CD14-positive monocyte (primary cell): ENCODE data around the gene TECTB. TPM values are rescaled to one million over a fixed set of nuclear protein-coding genes. Genes with fewer than 3 reads are reported as not detected.
A peak's percentile ranks its signal among the peaks of the same experiment; 100 is the strongest.

Source experiments
- DNase-seq, 3 donors: peaks; one replicate each; pipeline ENCODE4 v3.0.0-alpha.2; 2011 to 2022
- H2AFZ ChIP-seq: 2 replicates; pipeline ENCODE4 v1.6.0; 2012; ENCODE audit warnings: mild to moderate bottlenecking, low read depth, low read length, inconsistent platforms; ENCODE audit not compliant: insufficient read depth, poor library complexity, severe bottlenecking
- H3K27ac ChIP-seq, 2 donors: 1 replicate in 1 of 2; 2 replicates in 1 of 2; pipeline ENCODE4 v1.5.1; 2012 to 2013; ENCODE audit warnings: low read length in 2 of 2, control low read depth in 1 of 2, inconsistent platforms in 1 of 2, low read depth in 1 of 2, mild to moderate bottlenecking in 1 of 2
- H3K27me3 ChIP-seq, 2 donors: one replicate each; pipeline versions ENCODE4 v1.6.0 to v1.6.1; 2011 to 2013; ENCODE audit warnings: low read length in 2 of 2; ENCODE audit not compliant: control insufficient read depth in 2 of 2, insufficient read depth in 2 of 2
- H3K36me3 ChIP-seq, 2 donors: replicated peaks in 1 of 2; 1 replicate in 1 of 2; 2 replicates in 1 of 2; pipeline versions ENCODE4 v1.5.1 to v1.6.1; 2012 to 2013; ENCODE audit warnings: low read length in 2 of 2, control low read depth in 1 of 2, inconsistent platforms in 1 of 2, mild to moderate bottlenecking in 1 of 2; ENCODE audit not compliant: insufficient read depth in 2 of 2, control insufficient read depth in 1 of 2
- H3K4me1 ChIP-seq, 2 donors: 1 replicate in 1 of 2; 2 replicates in 1 of 2; pipeline versions ENCODE4 v1.5.1 to v1.6.1; 2012 to 2013; ENCODE audit warnings: low read length in 2 of 2, control low read depth in 1 of 2, inconsistent platforms in 1 of 2, mild to moderate bottlenecking in 1 of 2, moderate library complexity in 1 of 2; ENCODE audit not compliant: insufficient read depth in 2 of 2, control insufficient read depth in 1 of 2
- H3K4me2 ChIP-seq: replicated peaks from 2 replicates; pipeline ENCODE3; 2012; ENCODE audit warnings: low read length, moderate library complexity, mild to moderate bottlenecking; ENCODE audit not compliant: poor library complexity, severe bottlenecking; ENCODE audit errors: extremely low read depth
- H3K4me3 ChIP-seq, 3 experiments: fragments of 200-600 bp in 1 of 3; sonication (generic) in 1 of 3; replicated peaks in 1 of 3; 1 replicate in 2 of 3; 2 replicates in 1 of 3; pipeline ENCODE4 v1.5.1; 2011 to 2013; ENCODE audit warnings: low read length in 3 of 3, mild to moderate bottlenecking in 3 of 3, control low read depth in 2 of 3, low read depth in 2 of 3, inconsistent platforms in 1 of 3, moderate library complexity in 1 of 3
- H3K79me2 ChIP-seq: 2 replicates; pipeline ENCODE4 v1.6.0; 2012; ENCODE audit warnings: mild to moderate bottlenecking, control low read depth, inconsistent platforms, low read length, moderate library complexity; ENCODE audit not compliant: insufficient read depth
- H3K9ac ChIP-seq: 2 replicates; pipeline ENCODE4 v1.6.0; 2017; ENCODE audit warnings: low read length, mild to moderate bottlenecking; ENCODE audit not compliant: insufficient read depth, poor library complexity, severe bottlenecking
- H3K9me3 ChIP-seq, 2 donors: replicated peaks in 1 of 2; 1 replicate in 1 of 2; 2 replicates in 1 of 2; pipeline versions ENCODE4 v1.5.1 to v1.6.1; 2012 to 2013; ENCODE audit warnings: low read length in 2 of 2, control low read depth in 1 of 2; ENCODE audit not compliant: control insufficient read depth in 1 of 2, insufficient read depth in 1 of 2
- H4K20me1 ChIP-seq: 2 replicates; pipeline ENCODE4 v1.6.0; 2012; ENCODE audit warnings: mild to moderate bottlenecking, low read length, control low read depth, moderate library complexity; ENCODE audit not compliant: insufficient read depth
- H3K27ac Mint-ChIP-seq, 7 donors: one replicate each; pipeline ENCODE4 v1.8.0; 2020; ENCODE audit warnings: mild to moderate bottlenecking in 7 of 7, mixed read lengths in 7 of 7, moderate library complexity in 6 of 7, inconsistent platforms in 2 of 7
- H3K27me3 Mint-ChIP-seq, 3 donors: one replicate each; pipeline ENCODE4 v1.8.0; 2021 to 2022; ENCODE audit warnings: low read depth in 3 of 3, mild to moderate bottlenecking in 3 of 3, mixed read lengths in 3 of 3, moderate library complexity in 3 of 3, inconsistent platforms in 1 of 3
- H3K36me3 Mint-ChIP-seq, 2 donors: one replicate each; pipeline ENCODE4 v1.8.0; 2020; ENCODE audit warnings: mixed read lengths in 2 of 2, inconsistent platforms in 1 of 2, mild to moderate bottlenecking in 1 of 2
- H3K4me1 Mint-ChIP-seq: one replicate; pipeline ENCODE4 v1.8.0; 2020; ENCODE audit warnings: mild to moderate bottlenecking, mixed read lengths
- H3K4me3 Mint-ChIP-seq, 2 donors: one replicate each; pipeline ENCODE4 v1.8.0; 2020; ENCODE audit warnings: mild to moderate bottlenecking in 2 of 2, mixed read lengths in 2 of 2, moderate library complexity in 1 of 2
- H3K9me3 Mint-ChIP-seq, 7 donors: one replicate each; pipeline ENCODE4 v1.8.0; 2020 to 2022; ENCODE audit warnings: mixed read lengths in 7 of 7, mild to moderate bottlenecking in 6 of 7, moderate library complexity in 6 of 7, inconsistent platforms in 2 of 7
- WGBS: methylation state at CpG from one replicate; pipeline ENCODE4 v1.1.5; 2013; ENCODE audit warnings: missing lambda C conversion rate; ENCODE audit not compliant: insufficient coverage; 5-methylcytosine and 5-hydroxymethylcytosine counted together
- intact Hi-C, 2 donors: fragments of 100-400 bp; cut with micrococcal nuclease; formaldehyde crosslinking; loops; one replicate each; pipeline versions ENCODE4 v1.15.0 to v1.15.1; 2023
- polyA plus RNA-seq, 3 donors: library from polyadenylated mRNA; depleted of rRNA in 1 of 3; unstranded in 2 of 3; stranded (reverse) in 1 of 3; fragments of 300-500 nt in 2 of 3; fragments of >200 nt in 1 of 3; fragmentation: Illumina TruSeq in 2 of 3; gene quantifications; 1 replicate in 2 of 3; 2 replicates in 1 of 3; pipeline ENCODE4 v1.2.3, GENCODE V29; 2012 to 2021
- TF ChIP-seq, protein P1 (sequence below): fragments of 200-600 bp; IDR thresholded peaks from one replicate; pipeline ENCODE4 v1.8.0; 2022; ENCODE audit warnings: antibody characterized with exemption, mild to moderate bottlenecking

Gene TECTB
- polyA plus RNA-seq, 3 donors: not detected

DNA sequence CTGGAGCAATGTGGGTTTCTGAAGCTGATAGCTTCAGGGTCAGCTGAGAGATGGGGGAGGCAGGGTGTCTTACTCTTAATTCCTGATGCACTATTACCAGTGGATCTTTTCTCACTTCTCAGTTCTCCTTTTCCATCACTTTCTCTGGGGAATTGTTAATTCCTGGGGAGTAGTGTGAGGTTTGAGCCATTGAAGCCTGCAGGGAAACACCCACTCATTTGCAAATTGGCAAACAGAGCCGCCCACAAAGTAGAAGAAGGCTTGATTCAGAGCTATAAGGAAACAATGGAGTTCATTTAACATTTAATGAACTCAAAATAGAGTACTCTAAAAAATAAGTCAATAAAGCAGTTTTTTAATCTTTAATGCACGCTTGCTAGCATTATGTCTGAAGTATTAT lies 4.3 kb upstream of the TECTB start:
- no peaks in the 10 kb centered on the region for H3K4me1 ChIP-seq
- H2AFZ ChIP-seq: no peak overlapping the region
- Mint-ChIP-seq H3K36me3 (no peaks in the 10 kb centered on the region), H3K27me3 (peaks cover 11 to 21% (median 18%) of the 10 kb centered on the region in 3 donors), H3K4me1 (no peaks in the 10 kb centered on the region), H3K4me3 (no peak overlapping the region), H3K27ac (no peak overlapping the region), H3K9me3 (peaks cover 0 to 2% (median 0%) of the 10 kb centered on the region in 7 donors)
- DNase-seq: no peak
- TF ChIP-seq, protein P1, sequence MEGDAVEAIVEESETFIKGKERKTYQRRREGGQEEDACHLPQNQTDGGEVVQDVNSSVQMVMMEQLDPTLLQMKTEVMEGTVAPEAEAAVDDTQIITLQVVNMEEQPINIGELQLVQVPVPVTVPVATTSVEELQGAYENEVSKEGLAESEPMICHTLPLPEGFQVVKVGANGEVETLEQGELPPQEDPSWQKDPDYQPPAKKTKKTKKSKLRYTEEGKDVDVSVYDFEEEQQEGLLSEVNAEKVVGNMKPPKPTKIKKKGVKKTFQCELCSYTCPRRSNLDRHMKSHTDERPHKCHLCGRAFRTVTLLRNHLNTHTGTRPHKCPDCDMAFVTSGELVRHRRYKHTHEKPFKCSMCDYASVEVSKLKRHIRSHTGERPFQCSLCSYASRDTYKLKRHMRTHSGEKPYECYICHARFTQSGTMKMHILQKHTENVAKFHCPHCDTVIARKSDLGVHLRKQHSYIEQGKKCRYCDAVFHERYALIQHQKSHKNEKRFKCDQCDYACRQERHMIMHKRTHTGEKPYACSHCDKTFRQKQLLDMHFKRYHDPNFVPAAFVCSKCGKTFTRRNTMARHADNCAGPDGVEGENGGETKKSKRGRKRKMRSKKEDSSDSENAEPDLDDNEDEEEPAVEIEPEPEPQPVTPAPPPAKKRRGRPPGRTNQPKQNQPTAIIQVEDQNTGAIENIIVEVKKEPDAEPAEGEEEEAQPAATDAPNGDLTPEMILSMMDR: no peak
- no peaks in the 10 kb centered on the region for H3K79me2 ChIP-seq
- intact Hi-C loops: no loop called here
- no peaks in the 10 kb centered on the region for H3K9me3 ChIP-seq
- peaks cover 8 to 12% of the 10 kb centered on the region in 2 donors for H3K27me3 ChIP-seq
- no peak overlapping the region for H3K9ac ChIP-seq
- H3K36me3 ChIP-seq: no peaks in the 10 kb centered on the region
- WGBS: no CpG with 5 or more reads among the region's 2 CpGs
- no peak overlapping the region for H3K27ac ChIP-seq
- H4K20me1 ChIP-seq: no peaks in the 10 kb centered on the region
- H3K4me2 ChIP-seq: no peak overlapping the region
- H3K4me3 ChIP-seq: no peak overlapping the region

GRCh38 chr10:112279433-112279832 lies 3.8 kb upstream of the TECTB start:
- Mint-ChIP-seq H3K4me3 (peak overlapping the region in 1 of 2 donors; percentile 23), H3K9me3 (peaks cover 0 to 2% (median 0%) of the 10 kb centered on the region in 7 donors), H3K4me1 (no peaks in the 10 kb centered on the region), H3K27ac (no peak overlapping the region), H3K36me3 (no peaks in the 10 kb centered on the region), H3K27me3 (peaks cover 12 to 21% (median 18%) of the 10 kb centered on the region in 3 donors)
- WGBS: no CpG with 5 or more reads among the region's 3 CpGs
- Histone ChIP-seq H3K4me2 (no peak overlapping the region), H3K4me3 (no peak overlapping the region), H3K9me3 (no peaks in the 10 kb centered on the region), H3K9ac (no peak overlapping the region), H3K4me1 (no peaks in the 10 kb centered on the region), H4K20me1 (no peaks in the 10 kb centered on the region), H3K27ac (no peak overlapping the region), H2AFZ (no peak overlapping the region), H3K27me3 (peaks cover 8 to 12% of the 10 kb centered on the region in 2 donors), H3K79me2 (no peaks in the 10 kb centered on the region), H3K36me3 (no peaks in the 10 kb centered on the region)
- TF ChIP-seq, protein P1: no peak
- intact Hi-C loops: no loop called here
- no peak for DNase-seq
